Measurements from ENCODE around the gene CA12.

DNA sequence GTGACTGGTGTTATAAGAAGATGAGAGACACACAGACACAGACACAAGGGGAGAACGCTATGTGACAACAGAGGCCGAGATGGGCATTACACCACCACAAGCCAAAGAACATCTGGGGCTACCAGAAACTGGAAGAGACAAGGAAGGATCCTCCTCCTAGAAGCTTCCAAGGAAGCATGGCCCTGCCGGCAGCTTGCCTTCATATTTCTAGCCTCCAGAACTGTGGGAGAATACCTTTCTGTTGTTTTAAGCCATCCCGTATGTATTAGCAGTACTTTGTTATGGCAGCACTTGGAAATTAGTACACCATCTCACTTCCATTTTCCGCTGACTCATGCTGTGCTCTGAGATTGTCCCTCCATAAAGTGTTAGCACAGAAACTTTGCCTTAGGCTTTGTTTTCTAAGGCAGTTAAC lies 38.7 kb upstream of the CA12 start:
- TF ChIP-seq, protein P1, sequence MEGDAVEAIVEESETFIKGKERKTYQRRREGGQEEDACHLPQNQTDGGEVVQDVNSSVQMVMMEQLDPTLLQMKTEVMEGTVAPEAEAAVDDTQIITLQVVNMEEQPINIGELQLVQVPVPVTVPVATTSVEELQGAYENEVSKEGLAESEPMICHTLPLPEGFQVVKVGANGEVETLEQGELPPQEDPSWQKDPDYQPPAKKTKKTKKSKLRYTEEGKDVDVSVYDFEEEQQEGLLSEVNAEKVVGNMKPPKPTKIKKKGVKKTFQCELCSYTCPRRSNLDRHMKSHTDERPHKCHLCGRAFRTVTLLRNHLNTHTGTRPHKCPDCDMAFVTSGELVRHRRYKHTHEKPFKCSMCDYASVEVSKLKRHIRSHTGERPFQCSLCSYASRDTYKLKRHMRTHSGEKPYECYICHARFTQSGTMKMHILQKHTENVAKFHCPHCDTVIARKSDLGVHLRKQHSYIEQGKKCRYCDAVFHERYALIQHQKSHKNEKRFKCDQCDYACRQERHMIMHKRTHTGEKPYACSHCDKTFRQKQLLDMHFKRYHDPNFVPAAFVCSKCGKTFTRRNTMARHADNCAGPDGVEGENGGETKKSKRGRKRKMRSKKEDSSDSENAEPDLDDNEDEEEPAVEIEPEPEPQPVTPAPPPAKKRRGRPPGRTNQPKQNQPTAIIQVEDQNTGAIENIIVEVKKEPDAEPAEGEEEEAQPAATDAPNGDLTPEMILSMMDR (IDR thresholded peaks at IDR 0.05): no peak
- TF ChIP-seq POLR2AphosphoS5 (IDR thresholded peaks at IDR 0.05): no peak

Measured in upper lobe of left lung (tissue), 4 donors.